GM12873 (cell line): ENCODE data around the gene PRAC2.

Experiments
- TF ChIP-seq, protein P1 (sequence below): IDR thresholded peaks from 2 replicates; pipeline ENCODE4 v1.5.1; 2012; ENCODE audit warnings: low read depth, mild to moderate bottlenecking, moderate library complexity, low read length, control low read depth; ENCODE audit not compliant: insufficient read depth; ENCODE audit errors: missing control alignments

The PRAC2 gene

GRCh38 chr17:48723423-48724250 lies 652 bp downstream of the PRAC2 start:
- TF ChIP-seq, protein P1, sequence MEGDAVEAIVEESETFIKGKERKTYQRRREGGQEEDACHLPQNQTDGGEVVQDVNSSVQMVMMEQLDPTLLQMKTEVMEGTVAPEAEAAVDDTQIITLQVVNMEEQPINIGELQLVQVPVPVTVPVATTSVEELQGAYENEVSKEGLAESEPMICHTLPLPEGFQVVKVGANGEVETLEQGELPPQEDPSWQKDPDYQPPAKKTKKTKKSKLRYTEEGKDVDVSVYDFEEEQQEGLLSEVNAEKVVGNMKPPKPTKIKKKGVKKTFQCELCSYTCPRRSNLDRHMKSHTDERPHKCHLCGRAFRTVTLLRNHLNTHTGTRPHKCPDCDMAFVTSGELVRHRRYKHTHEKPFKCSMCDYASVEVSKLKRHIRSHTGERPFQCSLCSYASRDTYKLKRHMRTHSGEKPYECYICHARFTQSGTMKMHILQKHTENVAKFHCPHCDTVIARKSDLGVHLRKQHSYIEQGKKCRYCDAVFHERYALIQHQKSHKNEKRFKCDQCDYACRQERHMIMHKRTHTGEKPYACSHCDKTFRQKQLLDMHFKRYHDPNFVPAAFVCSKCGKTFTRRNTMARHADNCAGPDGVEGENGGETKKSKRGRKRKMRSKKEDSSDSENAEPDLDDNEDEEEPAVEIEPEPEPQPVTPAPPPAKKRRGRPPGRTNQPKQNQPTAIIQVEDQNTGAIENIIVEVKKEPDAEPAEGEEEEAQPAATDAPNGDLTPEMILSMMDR = no peak

- TF ChIP-seq, protein P1 = peak; percentile 69
Measured at GRCh38 chr17:48724251-48725003, 1.4 kb downstream of the PRAC2 start.

DNA sequence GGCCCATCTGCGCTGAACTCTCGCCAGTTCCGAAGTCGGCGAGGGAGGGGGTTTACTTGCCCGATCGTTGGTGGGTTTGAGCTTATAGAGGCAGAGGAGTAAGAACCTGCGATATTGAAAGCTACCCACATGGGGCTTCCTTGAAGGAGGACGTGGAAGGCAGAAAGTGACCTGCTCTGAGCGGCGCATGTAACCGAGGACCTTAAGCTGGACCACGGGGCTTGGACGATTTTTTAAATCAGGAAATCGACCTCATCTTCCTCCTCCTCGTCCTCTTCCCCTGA lies 2.0 kb downstream of the PRAC2 start:
- TF ChIP-seq, protein P1 = no peak

DNA sequence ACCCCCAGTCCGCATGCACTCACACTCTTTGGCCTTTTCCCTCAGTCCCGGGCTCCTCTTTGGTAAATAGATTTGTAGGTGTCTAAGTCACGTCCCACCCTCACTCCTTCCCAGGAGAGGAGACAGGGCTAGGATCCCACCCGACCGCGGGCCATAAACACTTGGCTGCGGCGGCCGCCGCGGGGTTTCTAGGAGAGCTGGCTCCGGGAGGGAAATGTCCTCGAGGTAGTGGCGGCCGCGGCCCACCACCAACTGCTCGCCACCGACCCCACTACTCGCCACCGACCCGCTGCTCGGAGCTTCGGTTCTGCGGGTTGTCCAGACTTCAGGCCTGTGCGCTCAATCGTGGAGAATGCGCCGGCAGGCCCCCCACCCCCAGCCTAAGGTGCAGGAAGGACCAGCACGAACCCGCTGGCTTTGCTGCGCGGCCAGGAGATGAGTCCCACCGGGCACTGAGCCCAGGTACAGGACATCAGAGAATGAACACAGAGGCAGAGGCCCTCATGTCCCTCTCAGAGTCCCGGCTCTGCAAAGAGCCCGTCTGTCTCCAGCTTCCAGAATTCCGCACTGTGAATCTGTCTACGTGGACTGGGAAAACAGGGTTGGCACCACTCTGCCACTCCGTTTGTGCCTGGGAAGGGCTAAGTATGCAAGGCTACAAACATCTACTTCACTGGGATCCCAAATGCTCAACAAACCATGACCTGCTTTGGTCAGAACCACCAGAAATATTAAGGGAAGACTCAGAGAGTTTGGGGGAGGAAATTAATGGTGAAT lies 2.5 kb downstream of the PRAC2 start:
- TF ChIP-seq, protein P1 = no peak

- TF ChIP-seq, protein P1 = no peak
Measured at GRCh38 chr17:48726114-48726915, 3.3 kb downstream of the PRAC2 start.

GRCh38 chr17:48726916-48727286 lies 3.9 kb downstream of the PRAC2 start:
- TF ChIP-seq, protein P1 = no peak
